HCEC 1CT (cell line): Measurements from ENCODE around the gene EXOC2.

Experiments
- DNase-seq: peaks from one replicate; pipeline ENCODE4 v3.0.0-alpha.2; 2017

The EXOC2 gene, protein sequence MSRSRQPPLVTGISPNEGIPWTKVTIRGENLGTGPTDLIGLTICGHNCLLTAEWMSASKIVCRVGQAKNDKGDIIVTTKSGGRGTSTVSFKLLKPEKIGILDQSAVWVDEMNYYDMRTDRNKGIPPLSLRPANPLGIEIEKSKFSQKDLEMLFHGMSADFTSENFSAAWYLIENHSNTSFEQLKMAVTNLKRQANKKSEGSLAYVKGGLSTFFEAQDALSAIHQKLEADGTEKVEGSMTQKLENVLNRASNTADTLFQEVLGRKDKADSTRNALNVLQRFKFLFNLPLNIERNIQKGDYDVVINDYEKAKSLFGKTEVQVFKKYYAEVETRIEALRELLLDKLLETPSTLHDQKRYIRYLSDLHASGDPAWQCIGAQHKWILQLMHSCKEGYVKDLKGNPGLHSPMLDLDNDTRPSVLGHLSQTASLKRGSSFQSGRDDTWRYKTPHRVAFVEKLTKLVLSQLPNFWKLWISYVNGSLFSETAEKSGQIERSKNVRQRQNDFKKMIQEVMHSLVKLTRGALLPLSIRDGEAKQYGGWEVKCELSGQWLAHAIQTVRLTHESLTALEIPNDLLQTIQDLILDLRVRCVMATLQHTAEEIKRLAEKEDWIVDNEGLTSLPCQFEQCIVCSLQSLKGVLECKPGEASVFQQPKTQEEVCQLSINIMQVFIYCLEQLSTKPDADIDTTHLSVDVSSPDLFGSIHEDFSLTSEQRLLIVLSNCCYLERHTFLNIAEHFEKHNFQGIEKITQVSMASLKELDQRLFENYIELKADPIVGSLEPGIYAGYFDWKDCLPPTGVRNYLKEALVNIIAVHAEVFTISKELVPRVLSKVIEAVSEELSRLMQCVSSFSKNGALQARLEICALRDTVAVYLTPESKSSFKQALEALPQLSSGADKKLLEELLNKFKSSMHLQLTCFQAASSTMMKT

DNA sequence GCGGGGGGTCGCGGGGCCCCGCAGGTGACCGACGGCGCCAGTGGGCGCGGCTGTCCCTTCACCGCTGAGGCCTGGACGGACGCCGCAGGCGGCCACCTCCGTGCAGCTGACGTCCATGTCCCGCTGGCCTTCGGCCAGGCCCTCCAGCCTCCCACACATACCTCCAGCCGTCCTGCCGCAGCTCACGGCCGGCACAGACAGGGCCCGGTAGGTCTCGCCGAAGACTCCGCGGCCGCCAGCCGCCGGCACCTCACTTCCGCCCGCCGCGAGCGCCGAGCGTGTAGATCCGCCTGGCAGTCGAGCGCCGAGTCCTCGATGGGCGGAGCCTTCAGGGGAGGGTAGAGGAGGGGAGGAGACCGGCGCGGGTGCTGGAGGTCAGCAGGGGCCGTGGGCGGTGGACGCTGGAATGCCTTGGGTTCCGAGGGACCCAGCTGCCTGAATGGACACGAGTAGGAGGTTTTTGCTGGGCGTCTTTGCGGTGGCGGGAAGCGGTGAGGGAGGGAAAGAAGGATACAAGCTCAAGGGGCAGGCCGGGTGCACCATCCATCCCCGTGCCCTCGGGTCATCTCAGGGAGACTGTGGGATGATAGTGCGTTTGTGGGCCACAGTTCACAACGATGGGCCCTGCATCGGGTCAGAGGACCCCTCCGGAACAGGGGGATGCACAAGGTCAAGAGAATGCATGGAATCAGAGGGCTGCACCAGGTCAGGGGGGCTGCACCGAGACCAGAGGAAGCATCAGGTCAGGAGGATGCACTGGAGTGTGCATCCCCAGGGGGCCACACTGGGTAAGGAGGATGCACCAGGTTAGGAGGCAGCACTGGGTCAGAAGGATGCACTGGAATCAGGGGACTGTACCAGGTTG, at the start of gene EXOC2:
Gene EXOC2 (minus strand): TSS at position 282 of the 865 bp plus-strand sequence. CDS start 55,321 bp downstream, outside the sequence.
- peak; percentile 79 for DNase-seq

DNA sequence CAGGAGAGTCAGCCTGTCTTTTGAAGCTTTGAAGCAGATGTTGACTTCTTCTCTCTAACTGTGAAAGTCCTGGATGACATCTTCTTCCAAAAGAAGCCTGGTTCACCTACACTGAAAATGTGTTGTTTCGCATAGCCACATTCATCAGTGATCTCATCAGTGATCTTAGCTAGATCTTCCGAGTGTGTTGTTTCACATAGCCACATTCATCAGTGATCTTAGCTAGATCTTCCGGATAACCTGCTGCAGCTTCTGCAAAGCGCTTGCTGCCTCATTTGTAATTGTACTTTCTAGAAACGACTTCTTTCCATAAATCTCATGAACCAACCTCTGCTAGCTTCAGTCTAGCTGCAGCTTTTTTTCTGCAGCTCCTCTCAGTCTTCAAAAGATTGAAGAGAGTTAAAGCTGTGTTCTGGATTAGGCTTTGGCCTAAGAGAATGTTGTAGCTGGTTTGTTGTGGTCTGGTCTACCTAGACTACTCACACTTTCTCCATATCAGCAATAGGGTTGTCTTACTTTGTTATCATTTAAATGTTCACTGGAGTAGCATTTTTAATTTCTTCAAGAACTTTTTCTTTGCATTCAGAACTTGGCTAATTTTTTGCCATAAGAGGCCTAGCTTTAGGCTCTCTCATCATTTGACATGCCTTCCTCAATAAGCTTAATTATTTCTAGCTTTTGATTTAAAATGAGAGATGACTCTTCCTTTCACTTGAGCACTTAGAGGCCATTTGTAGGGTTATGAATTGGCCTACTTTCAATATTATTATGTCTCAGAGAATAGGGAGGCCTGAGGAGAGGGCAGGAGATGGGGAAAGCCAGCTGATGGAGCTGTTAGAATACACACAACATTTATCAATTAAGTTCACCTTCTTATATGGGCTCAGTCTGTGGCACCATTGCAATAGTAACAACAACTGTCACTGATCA, 48.7 kb upstream of the EXOC2 start:
- no peak for DNase-seq

DNA sequence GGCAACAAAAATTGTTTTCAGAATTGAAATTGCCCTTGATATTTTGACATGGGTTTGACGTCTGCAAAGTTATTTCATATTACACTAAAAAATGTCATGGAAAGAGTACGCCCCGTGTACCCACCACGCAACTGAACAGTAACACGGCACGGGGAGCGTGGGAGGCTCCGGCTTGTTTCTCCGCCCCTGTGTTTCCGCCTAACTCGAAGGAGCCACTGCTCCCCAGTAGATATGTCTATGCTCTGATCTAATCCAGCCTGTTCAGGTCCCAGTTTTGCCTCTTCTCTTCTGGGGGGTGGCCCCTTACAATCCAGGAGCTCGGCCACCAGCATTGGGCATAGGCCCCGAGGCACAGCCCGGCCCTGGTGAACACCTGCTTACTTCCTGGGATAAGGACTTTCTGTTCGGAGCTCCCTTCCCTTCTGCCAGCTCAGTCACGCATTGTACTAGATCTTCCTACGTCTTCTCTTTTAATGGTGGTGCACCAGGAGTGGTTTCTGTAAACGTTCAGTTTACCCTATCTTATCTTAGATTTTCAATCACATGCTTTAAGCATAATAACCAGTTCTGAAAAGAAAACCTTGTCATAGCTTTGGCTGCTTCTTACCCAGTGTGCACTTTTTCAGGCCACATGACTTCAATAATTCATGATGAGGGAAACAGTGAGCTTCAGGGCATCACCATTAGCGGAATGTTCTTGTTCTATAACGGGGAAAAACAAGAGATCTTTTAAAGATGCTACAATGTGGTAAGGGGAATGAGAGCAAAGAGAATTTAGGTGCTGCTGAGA, 43.9 kb upstream of the EXOC2 start:
- no peak for DNase-seq

DNA sequence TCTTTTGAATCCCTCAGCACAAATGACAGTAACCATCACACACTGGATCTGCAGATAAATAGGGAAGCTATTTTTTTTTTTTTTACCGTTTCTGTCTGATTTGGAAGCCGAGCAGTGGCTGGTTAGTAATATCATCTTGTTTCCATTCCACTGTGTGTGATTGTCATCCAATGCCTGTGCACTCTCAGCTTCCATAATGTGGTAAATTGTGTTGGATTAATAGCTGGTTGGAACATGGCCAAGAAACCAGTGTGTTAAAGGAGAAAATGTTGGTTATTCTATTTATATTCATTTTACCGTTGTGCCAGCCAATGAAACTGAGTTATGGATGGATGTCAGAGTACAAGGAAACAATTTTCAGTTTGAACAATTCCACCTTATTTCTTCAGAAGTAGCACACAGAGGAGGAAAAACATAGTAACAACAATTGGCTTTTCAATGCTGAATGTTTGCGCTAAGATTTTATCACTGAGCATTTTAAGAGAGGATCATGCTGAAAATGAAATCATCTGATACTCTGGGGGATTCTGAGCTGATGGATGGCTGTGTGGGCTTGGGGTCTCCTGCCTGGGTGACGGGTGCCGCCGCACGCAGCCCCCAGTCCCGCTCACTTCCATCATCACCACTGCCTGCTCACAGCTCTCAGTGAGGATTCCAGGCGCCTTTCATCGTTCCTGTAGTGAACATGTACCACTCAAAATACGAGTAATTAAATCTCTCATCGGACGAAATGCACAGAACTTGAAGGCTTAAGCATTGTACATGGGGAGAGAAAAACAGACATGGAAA, 40.7 kb upstream of the EXOC2 start:
- no peak for DNase-seq

DNA sequence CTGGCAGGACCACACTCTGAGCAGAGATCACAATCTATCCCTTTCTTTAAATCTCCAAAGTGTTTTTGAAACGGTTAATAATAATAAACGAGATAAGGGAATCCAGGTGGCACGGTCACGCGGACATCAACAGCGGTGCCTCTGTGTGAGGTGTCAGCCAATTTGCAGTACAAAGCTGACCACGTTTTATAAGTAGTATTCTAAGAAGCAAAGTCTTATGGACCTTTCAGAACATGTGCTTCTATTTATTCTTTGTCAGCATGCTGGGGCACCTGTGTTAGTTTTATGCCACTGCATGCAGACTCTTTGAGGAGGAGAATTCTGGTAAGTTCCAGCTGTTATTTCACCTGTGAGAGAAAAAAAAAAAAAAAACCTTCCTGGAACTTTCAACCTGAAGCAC, 39.0 kb upstream of the EXOC2 start:
- no peak for DNase-seq

DNA sequence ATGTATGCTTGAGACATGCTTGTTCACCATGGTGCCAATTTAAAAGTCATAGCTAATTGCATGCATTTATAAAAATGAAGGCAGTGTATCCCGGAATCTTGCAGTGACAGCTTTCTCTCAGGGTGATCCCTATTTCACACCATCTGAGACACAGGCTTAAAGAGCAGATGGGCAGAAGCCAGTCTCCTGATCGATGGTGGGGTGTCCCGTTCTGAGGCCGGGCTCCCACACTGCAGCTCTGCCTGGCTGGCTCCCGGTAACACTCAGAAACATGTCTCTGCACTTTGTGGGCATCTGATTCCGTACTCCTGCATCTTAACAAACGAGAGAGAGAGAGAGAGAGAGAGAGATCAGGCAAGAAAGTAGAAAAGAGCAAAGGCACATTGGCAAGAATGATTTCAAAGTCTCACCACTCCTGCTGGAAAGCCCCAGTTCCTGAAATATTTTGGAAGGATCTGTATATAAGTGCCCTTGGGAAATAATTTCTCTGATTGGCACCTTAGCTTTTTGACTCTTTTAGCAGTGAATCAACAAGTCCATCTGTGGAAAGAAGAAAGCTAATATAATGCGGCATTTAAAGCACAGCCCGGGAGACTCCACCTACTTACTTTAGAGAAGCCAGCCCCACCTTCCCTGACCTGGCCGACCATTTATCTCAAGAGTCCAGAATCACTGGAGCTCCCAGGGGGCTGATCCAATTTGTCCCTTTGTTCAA, 36.8 kb upstream of the EXOC2 start:
- DNase-seq, result no peak

DNA sequence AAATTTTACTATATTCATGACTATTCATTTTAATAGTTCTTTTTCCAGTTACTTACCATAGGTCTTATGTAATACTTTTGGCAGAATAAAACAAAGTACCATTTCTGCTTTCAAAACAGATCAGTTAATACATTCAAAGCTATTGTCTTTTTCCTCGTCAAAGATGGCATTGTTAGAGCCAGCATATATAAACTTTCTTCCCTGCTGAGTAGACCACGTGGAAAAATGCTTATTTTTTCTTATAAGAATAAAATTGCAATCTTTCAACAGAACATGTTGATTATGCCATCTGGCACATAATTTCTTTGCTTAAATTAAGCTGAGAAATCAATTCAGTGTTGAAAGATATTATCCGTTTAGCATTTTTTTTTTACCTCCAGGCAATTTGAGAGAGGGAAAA, 34.9 kb upstream of the EXOC2 start:
- no peak for DNase-seq

DNA sequence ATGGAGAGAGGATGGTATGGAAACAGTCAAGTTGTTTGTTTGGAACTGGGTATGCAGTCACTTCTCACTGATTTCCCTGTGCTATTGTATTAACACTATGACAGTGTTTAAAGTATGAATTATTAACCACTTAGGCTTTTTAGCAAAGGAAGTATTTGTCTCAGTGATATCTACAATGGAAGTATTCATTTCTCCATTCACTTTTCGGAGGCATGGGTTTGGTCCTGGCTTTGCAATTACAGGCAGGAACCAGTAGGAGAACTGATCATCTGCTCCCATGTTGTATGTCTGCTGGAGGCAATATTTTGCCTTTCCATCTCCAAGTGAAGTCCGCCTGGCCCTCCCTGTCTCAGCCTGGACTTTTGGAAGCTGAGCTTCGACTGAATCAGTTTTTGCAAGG, 30.6 kb upstream of the EXOC2 start:
- DNase-seq, result no peak

DNA sequence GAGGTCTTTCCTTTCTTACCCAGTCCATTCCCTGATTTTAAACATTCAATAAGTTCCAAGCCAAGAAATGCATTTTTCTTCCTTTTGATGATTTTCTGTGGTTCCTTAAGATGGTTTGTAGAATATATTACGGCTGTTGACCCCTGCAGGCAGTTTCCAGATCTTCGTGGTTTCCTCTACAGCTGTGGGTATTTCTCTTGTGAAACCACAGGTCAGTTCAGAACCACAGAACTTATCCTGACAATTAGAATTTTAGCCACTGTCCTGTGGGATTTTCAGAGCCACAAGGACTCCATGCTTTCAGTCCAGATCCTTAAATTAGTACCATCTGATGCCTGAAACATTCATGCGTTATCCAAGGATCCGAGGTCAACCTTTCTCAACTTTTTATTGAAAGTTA, 29.7 kb upstream of the EXOC2 start:
- no peak for DNase-seq

DNA sequence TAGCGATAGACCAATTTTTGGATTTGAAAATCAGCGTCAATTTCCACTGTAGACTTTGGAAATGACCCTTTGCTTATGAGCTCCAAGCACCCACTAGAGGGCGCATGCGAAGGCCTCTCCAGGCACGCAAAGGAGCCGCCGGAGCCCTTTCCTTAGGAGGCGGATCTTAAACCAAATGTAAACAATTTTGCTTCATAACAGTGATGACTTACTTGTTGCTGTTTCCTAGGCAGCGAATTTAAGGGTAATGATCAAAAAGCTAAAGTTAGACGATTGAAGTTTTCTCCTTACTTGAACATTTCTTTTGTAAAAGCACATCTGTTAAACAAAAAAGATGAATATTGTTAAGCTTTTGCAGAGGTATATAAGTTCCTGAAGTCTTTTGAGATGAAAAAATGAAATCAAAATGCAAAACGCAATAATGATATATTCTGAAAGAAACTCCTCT, 29.2 kb upstream of the EXOC2 start:
- peak; percentile 87 for DNase-seq

DNA sequence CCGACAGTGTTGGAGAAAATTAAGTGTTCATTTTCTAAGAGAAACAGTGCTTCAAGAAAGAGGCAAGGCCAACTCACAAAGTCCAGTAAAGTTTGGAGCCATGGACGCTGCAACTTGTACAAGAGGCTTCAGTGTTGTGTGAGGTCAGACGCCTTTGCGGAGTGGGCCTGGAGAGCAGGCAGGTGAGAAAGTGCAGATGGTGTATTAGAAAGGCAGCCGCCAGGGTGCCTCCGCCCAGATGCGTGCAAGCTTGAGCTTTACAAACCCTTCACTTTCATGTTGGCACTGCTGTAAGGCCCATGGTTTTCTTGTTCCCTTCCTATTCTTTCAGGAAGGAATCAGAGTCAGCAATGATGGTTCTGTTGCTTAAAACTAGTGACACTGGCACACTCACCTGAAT, 25.4 kb upstream of the EXOC2 start:
- no peak for DNase-seq

DNA sequence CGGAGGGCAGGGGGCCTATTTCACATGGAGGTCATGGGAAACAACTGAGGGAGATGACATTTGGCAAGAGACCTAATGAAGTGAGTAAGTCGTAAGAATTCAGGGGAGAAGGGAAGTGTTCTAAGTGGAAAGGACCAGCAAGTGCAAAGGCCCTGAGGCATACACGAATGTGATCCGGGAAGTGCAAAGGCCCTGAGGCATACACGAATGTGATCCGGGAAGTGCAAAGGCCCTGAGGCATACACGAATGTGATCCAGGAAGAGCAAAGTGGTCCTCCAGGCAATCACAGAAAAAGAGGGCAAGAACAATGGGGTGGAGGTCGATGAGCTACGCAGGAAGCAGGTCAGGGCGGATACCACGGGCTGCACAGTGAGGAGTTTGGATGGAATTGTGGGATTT, 24.2 kb upstream of the EXOC2 start:
- DNase-seq, result no peak

DNA sequence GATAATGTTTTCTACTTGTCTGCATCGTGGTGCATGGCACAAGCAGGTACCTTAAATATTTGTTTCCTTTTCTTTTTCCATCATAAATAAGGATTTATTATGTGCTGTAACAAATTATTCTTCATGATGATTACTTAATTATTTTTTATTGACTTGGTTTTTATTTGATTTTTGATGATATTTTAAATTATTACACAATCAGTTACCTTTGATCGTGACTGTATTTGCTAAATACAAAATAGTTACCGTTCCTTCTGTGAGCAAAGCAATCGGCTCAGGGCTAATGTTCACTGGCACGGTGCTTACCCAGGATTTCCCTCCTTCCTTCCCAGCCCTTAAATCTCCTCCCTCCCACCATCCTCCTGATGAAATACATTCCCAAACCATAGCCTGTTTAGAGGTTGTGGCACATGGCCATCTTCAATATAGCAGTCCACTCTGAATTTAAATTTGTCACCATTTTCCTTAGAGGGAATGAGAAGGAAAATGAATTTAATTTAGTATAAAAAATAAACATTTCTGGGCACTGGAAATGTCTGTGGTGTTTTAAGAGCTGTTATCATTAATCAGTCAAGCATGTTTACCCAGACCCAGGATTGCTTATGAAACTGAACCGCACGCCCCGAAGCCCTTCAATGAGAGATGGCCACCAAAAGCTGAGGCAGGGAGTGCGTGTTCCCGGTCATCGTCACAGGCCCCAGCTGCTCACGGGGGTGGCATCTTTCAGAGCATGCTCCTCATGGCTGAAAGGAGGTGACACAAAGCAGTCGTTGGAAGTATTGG, 23.0 kb upstream of the EXOC2 start:
- DNase-seq, result no peak

DNA sequence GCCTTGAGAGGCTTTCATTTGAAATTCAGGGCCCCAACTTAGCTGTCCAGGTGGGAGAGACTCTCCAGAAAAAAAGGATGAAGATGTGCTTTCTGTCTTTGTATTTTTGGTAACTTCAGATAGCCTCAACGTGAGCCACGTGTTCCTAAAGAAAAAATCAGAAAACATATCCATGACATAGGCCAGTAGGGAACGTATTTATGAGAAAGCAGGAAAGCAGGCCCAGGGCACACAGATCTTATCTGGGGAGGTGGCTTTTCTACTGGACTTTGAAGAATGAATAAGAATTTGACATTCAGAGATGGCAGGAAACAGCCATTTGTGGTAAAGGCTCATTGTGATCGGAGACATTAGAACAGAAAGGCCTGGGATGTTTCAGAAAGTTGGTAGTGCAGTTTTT, 21.2 kb upstream of the EXOC2 start:
- DNase-seq, result no peak

DNA sequence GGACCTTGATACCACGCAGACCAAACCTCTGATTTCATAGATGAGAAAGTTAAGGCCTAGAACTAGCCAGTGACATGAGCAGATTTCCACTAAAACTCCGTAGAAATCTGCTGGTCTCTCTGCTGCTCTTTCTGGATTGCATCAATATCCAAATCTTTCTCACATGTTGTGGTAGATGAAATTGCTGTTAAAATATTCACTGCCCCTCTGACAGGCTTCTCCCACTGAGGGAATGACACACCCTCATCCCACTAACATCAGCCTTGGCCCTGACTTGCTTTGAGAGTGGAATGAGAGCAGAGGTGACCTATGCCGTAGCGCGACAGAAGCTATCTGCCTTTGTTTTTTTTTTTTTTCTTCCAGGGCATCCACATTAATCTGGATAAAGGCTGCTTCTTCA, 20.4 kb upstream of the EXOC2 start:
- no peak for DNase-seq

DNA sequence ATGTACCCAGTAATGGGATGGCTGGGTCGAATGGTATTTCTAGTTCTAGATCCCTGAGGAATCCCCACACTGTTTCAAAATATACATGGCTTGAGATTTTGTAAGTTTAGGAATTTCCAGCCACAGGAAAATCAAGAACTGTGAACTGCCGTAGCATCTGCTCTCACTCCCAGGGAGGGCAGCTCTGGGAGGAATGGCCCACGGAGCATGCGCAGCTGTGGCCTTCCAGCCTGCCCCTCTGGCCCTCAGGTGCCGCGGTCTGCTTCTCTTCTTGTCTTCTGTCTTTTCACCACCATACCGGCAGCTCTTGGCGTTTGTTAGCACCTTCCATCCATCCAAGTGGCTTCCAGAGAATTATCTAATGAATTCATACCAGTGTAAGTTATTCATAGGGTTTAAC, 19.9 kb upstream of the EXOC2 start:
- DNase-seq, result no peak

DNA sequence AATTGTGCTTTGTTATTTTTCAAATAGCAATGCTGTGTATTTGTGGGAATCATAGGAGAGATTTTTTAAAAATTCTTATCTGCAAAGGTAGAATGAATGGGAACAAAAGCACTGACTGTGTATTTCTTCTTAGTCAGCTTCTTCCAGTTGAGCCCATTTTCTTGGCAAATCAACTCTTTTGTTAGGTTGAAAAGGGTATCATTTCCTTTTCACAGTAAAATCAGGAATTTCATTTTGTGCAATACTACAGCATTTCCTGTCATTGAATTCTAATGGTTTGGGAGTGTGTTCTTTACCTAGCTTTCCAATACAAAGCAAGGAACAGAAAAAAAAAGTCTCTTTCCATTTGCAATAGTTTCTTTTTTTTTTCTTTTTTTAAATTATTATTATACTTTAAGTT, 19.0 kb upstream of the EXOC2 start:
- no peak for DNase-seq
